HG03432 (cell line): ENCODE data around the gene ANKRD62.

Experiments used
- ATAC-seq: cut with Tn5 transposase; IDR thresholded peaks from one replicate; pipeline ENCODE4 v1.9.1; 2021; ENCODE audit warnings: mild to moderate bottlenecking, moderate library complexity; ENCODE audit not compliant: unreplicated experiment

The ANKRD62 gene

DNA sequence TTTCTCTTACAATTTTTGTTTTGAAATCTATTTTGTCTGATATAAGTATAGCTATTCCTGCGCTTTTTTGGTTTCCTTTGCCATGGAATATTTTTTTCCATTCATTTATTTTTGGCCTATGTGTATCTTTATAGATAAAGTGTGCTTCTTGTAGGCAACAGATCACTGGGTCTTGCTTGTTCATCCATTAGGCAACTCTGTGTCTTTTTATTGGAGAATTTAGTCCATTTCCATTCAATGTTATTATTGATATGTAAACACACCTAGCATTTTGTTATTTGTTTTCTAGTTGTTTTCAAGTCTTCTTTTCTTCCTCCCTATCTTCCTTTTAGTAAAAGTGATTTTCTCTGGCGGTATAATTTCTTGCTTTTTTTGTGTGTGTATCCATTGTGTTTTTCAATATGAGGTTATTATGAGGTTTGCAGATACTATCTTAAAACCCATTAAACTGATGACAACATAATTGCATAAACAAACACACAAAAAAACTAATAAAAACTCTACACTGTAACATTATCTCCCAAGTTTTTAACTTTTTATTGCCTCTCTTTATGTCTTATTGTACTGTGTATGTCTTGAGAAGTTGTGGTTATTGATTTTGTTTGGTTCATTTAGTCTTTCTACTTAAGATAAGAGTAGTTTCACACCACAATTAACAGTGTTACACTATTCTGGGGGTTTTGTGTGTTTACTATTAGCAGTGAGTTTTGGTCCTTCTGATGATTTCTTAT is 71.6 kb downstream of the ANKRD62 start:
- no peak for ATAC-seq
